Middle frontal gyrus (tissue), 1 donor: Measurements from ENCODE around the gene TDRD5.
A peak's percentile ranks its signal among the peaks of the same experiment; 100 is the strongest.
"Not testable (repeated sequence)": the region's sequence is repeated elsewhere in the genome, so short reads cannot be mapped to it uniquely, and the experiment has no call there.

Source experiments
- DNase-seq: peaks from one replicate; pipeline ENCODE4 v3.0.0-alpha.2; 2015; ENCODE audit warnings: low spot score; ENCODE audit errors: extremely low spot score

TDRD5 gene

DNA sequence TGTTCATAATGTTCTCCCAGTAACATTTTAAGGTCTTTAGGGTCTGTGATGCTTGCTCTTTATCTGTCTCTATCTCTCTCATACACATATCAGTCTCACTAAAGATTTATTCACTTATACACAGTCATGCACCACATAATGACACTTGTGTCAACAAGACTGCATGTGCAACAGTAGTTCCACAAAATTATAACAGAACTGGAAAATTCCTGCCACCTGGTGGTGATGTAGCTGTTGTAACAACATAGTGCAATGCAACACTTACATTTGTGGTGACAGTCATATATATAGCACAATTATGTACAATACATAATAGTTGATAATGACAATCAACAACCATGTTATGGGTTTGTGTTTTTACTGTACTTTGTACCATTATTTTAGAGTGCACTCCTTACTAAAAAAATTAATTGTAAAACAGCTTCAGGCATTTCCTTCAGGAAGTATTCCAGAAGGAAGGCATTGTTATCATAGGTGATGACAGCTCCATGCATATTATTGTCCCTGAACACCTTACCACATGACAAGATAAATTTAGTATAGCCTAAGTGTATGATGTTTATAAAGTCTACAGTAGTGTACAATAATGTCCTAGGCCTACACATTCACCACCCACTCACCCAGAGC is 8.1 kb downstream of the TDRD5 start:
- no peak for DNase-seq

DNA sequence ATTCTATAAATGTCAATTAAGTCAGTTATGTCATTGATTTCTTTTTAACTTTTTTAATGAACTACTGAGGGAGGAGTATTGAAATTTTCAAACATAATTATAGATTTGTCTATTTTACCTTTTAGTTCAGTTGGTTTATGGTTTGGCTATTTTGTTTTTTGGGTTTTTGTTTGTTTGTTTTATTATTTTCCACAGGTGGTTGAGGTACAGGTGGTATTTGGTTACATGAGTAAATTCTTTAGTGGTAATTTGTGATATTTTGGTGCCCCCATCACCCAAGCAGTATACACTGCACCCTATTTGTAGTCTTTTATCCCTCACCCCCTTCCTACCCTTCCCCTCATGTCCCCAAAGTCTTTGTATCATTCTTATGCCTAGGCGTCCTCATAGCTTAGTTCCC is 9.5 kb downstream of the TDRD5 start:
- no peak for DNase-seq

DNA sequence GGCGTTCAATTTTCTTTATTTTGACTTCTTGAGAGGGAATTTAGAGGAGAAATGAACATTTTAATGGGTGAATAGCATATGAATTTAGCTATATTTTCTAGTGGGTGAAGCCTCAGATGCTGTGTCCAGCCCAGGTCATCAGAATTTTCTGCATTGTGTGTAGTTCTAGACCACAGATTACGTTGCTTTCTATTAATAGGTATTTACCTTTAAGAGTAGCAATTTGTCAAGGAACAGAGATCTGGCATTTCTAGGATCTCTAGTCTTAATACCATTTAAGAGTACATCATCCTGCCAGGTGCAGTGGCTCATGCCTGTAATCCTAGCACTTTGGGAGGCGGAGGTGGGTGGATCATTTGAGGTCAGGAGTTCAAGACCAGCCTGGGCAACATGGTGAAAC is 20.7 kb downstream of the TDRD5 start:
- DNase-seq, result no peak

DNA sequence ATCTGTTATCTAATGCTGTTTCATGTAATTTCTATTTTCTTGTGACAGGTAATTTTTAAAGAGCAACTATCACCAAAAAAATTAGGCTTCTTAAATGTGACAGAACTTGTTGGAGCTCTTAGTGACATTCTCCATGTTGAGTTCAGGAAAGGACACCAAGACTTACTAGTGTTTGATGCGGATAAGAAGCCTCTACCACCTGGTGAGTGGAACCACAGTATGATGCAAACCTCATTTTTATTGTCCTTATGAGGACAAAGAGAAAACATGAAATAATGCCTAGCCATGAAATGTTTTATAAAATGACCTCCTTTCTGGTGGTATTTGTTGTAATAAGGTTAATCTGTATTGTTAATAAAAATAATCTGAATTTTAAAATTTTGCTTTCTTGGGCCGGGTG is 39.1 kb downstream of the TDRD5 start:
- DNase-seq, result no peak

DNA sequence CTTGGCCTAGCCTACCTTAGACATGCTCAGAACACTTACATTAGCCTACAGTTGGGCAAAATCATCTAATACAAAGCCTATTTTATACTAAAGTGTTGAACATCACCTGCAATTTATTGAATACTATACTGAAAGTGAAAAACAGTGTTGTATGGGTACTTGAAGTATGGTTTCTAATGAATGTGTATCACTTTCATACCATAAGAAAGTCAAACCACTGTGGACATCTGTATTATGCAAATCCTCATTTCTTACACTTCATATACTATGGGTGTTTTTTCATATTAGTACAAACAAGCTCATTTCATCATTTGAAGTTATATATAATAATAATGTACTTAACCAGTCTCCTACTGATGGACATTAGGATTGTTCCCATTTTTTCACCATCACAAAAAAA is 41.2 kb downstream of the TDRD5 start:
- DNase-seq, result no peak

DNA sequence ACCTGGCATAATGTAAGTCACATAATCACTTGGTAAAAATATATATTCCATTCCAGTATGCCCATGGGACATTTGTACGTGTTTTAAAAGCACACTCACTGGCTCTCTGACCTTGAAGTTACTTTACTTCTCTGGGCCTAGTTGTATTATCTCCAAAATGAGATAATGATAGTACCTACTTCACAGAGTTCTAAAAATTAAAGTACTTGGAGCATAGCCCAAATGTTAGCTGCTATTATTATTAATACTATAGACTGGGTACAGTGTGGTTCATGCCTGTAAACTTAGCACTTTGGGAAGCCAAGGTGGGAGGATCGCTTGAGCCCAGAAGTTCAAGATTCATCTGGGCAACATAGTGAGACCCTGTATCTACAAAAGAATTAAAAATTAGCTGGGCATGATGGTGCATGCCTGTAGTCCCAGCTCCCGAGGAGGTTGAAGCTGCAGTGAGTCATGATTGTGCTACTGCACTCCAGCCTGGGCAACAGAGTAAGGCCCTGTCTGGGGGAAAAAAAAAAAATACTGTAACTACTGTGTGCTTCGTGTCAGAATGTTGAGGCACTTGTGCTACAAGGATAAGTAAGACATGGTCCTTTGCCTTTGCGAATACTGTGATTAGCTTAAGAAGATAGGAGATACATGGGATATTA is 45.7 kb downstream of the TDRD5 start:
- DNase-seq, result no peak

DNA sequence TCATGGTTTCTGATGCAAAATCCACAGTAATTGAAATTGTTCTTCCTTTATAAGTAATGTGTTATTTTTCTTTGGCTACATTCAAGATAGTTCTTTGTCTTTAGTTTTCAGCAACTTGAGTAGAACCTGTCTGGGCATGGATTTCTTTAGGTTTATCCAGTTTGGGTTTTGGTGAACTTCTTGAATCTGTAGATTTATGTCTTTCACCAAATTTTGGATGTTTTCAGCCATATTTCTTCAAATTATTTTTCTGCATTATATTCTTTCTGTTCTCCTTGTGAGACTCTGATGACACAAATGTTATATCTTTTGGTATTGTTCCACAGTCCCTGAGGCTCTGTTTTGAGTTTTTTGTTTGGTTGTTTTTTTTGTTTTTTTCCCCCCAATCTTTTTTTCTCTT is 69.4 kb downstream of the TDRD5 start:
- DNase-seq, result no peak

DNA sequence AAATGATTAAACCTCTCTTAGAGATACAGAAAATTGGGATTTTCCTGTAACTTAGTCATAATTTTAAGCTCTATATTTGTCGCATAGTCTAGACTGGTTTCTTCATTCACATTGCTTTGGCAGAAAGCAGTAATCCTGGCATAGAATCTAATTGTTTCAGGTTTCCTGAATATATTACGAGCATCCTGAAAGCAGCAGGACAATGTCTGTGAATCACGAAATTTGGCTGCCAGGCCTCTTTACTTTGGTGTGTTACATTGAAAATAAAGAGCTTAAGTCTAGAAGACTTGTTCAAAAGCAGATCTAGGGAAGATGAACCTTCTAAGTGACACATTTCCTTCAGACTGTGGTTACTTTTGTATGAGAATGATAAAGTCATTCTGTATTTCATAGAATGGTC is 72.2 kb downstream of the TDRD5 start:
- DNase-seq, result no peak

DNA sequence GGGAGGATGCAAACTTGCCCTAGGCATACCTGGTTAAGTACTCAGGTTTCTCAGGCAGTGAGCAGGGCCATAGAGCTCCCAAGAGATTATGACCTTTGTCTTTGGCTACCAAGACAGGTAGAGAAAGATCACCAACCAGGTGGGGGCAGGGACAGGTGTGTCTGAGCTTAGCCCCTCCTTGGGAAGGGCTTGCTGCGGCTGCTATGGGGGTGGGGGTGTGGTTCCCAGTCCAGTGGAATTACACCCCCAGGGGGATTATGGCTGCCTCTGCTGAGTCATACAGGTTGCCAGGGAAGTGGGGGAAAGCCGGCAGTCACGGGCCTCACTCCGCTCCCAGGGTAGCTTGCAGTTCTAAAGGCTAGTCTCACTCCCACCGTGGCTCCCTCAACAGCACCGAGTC is 86.2 kb downstream of the TDRD5 start:
- DNase-seq, result no peak

DNA sequence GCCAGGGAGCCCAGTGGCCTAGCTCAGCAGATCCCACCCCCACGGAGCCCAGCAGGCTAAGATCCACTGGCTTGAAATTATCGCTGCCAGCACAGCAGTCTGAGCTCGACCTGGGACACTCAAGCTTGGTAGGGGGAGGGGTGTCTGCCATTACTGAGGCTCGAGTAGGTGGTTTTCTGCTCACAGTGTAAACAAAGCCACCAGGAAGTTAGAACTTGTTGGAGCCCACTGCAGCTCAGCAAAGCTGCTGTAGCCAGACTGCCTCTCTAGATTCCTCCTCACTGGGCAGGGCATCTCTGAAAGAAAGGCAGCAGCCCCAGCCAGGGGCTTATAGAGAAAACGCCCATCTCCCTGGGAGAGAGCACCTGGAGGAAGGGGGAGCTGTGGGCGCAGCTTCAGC is 102.9 kb downstream of the TDRD5 start:
- DNase-seq, result not testable (repeated sequence)

DNA sequence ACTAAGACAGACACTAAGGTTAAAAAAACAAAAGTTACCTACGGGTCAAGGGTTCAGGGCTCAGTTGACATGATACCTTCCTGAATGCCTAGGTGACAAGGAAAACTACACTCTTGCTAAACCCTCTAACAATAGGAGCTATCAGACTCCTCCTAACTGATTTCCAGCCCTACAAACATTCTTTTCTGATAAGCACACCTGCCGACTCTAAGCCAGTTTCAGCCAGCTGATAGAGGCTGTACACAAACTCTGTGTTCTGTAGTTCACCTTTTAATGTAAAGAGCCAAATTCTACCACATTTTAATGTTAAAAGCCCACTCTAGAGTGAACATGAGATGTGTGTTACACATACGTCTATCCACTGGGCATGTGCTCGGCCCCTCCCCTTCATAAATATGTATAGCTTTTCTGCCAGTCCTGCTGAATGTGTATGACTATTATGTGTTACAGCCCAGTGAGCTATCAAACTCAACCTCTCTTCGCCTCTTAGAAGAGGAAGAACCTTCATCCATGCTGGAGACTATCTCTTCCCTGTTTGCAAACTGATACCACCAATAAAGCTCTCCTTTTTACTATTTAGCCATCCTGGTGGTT is 111.4 kb downstream of the TDRD5 start:
- DNase-seq, result no peak

DNA sequence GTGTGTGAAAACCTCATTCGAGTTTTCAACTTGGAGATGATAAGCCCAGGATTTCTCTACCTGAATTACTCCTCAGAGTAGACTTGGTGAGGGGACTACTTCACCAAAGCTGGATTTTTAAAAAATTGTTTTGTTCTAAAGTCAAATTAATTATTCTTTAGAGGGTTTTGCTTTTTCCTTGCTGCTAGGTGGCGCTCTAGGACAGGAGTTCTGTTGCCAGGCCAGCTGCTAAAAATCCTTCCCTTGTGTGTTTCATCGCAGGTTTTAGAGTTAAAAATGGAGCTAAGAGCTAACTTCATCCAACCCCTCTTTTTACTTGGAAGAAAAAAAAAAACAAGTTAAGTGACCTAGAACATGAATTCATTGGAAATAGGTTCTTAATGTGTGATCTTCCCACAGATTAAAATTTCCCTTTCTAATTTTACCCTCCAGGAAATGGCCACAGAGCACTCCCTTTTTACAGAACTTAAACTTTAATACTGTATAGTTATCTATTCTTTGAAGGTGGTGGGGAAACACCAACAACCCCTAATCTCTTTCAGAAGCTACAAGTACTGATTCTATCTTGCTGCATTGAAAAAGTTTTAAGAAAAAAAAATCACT is 114.8 kb downstream of the TDRD5 start:
- DNase-seq, result peak; percentile 41

DNA sequence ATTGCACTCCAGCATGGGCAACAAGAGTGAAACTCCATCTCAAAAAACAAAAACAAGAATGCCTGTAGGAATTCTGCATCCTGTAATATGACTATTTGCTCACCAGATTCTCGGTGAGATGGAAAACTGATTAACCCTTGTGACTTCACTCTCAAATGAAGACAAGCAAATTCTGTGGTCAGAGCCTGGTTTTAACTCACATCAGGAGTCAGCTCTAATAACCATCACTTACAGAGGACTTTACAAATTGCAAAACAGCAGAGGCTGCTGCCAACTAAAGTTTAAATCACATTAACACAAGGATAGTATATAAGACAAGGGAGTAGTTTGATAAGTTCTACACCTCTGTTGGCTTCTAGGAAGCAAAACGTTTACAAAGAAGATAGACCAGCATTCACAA is 115.8 kb downstream of the TDRD5 start:
- no peak for DNase-seq

DNA sequence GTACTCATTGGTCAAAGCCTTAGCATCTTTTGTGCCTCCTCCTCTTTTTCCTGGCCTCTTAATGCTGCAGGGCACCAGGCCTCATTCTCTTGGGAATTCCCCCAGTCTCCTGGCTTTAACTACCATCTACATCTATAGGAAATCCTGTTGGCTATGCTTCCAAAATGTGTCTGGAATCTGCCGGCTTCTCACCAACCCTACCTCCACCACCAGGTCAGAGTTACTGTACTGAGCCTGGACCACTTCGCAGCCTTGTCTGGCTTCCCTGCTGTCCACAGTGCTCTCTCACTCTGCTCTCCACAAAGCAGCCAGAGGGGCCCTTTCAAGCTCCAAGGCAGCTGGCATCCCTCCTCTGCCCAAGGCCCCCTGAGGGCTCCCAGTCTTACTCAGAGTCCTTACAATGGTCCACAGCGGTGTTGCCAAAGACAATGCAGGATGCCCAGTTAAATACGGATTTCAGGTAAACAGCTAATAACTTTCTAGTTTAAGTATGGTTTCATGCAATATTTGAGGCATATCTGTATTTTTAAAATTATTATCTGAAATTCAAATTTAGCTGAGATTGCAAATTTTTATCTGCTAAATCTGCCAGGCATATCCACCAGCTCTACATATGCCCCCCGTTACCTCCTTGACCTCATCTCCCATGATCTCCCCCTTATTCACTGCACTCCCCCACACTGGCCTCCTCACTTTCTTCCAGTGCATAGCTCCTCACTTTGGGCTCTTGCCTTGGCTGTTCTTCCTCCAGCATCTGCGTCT is 117.0 kb downstream of the TDRD5 start:
- no peak for DNase-seq

DNA sequence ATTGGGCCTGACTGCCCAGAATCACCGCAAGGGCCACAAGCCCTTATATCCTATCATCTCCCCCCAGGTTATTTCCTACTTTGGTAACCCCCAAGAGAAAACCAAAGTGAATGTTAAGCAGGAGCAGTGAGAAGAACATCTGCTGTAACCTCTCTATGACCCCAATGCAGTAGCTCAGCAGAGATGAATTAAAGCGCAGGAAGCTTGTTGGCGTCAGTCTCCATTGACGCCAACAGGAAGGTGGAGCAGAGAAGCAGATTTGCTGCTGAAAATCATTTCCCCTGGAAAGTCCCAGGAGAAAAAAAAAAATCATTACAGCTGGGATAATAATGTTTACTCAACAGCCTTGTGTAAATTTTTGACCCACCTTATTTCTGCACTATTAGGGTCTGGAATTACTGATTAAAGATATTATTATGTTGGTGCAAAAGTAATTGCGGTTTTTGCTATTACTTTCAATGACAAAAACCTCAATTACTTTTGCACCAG is 118.3 kb downstream of the TDRD5 start:
- DNase-seq, result no peak

DNA sequence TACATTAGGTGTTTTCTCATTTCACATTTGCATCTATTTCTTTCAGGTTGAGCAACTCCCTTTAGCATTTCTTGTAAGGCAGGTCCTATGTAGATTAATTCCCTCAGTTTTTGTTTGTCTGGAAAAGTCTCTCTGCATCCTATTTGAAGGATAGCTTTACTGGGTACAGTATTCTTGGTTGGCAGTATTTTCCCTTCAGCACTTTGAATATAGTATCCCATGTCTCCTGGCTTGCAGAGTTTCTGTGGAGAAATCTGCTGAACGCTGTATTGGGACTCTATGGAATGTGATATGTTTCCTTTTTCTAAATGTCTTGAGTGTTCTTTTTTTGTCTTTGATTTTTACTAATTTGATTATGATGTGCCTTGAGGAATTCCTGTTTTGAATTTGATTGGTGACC is 122.5 kb downstream of the TDRD5 start:
- no peak for DNase-seq

DNA sequence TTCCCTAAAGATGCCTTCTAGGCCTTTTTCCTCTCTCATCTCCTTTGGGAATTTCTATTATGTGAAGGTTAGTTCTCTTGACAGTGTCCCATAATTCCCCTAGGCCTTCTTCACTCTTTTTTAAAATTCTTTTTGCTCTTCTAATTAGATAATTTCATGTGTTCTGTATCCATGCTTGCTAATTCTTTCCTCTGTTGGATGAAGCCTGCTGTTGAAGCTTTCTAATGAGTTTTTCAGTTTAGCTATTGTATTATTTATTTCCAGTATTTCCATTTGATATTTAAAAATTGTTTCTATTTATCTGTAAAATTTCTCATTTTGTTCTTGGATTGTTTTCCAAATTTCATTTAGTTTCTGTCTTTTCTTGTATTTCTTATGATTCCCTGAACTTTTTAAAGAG is 123.0 kb downstream of the TDRD5 start:
- no peak for DNase-seq

DNA sequence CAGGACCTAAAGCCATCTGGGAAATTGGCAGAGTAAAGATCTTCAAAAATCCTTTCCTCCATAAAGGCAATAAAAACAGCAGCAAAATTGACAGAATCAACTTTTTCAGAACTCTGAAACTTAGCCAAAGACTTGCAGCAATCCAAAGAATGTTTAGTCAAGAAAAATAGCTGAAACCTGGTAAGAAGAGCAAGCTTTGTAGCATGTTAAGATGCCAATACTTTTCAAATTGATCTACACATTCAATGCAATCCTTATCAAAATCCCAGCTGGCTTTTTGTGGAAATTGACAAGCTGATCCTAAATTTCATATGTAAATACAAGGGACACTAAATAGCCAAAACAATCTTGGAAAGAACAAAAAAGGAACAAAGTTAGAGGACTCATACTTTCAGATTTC is 127.6 kb downstream of the TDRD5 start:
- no peak for DNase-seq

DNA sequence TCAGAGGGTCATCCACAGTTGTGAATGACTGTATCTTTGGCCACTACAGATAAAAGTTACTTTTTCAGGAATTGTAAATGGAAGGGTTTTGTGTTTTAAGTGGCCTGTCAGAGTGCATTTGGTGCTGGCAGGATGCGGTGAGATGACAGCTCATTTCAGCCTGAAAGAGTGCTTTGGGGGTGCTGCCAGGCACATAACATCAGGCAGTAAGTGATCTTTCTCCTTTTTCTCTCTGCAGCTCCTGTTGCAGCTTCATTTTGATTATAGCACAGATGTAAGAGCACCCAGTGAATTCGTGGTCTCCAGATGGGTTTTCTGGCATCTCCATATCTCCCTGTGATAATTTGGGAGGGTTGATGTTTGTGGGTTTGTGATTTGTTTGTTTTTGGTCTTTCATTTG is 136.6 kb downstream of the TDRD5 start:
- no peak for DNase-seq

DNA sequence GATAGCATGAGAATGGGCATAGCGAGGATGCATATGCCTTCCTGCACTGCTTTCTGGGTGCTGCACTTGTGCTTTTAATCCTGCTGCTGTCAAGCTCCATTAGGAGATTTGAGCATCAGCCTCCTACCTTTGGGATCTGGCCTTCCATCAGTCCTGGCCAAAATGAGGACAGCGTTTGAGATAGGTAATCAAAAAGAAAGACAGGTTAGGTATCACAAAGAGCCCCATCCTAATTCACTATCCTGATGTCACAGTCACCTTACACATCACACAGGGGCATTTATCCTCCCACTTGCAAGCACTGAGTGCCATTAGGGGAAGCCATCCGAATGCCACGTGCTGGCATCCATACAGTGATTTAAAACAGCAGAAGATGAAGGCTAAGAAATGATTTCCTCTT is 138.2 kb downstream of the TDRD5 start:
- DNase-seq, result no peak

DNA sequence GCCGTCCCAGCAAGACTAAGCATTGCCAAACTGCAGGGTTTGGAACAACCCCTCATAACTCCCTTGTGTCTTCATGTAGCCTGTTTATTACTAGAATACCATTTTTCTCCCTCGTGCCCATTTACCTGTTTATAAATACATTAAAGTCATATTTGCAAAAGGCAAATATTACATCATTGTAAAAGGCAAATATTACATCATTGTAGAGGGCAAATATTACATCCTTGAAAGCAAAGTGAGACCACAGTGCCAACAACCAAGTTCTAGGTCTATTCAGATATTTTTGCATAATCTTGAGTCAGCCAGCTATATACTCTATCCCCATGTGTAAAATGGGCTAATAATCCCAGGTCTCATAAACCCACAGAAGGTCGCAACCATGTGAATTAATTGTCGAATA is 140.0 kb downstream of the TDRD5 start:
- no peak for DNase-seq
